Activated effector memory CD4-positive, alpha-beta T cell treated with anti-CD3 and anti-CD28 coated beads, Interleukin-2, amount 50 U/mL, for 16 hours (primary cell): ENCODE measurements around the gene NGB.
"Not testable (repeated sequence)": the region's sequence is repeated elsewhere in the genome, so short reads cannot be mapped to it uniquely, and the experiment has no call there.

Source experiments
- DNase-seq: peaks from one replicate; pipeline ENCODE4 v3.0.0-alpha.2; 2020

NGB gene

DNA sequence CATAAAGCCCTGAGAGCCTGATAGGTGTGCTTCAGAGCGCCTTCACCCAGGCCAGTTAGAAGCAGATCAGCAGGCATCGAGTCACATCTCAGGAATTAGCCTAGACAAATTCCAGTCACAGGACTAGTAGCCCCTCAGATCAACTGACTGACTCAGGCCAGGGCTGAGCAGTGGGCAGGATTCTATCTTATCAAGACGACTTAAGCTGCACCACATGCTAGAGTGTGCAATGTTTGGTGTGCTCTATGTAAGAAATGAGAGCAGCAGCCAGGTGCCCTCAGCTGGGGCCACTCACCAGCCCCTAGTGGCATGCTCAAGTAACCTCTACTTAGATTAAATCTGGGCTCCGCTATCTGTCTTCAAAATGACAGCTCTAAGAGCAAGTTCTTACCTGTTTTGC lies 19.7 kb upstream of the NGB start:
- DNase-seq = no peak

- DNase-seq = no peak
These were observed 15.6 kb upstream of the NGB start for GRCh38 chr14:77286576-77286975.

DNA sequence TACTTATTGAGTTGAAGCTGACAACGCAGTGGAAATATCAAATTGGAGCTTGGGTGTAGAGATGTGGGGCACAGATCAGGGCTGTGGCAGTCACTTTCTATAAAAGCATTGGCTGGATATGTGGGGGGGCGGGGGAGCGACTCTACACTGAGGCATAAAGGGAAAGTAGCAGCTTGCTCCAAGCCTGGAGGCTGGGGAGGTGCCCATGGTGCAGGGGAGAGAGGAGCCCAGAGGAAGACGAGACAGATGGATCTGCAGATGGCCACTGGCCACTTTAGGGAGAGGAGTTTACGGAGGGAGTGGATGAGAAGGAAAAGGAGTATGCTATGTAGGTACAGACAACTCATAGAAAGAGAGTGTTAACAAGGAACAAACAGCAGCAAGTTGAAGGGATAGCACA lies 13.5 kb upstream of the NGB start:
- no peak for DNase-seq

DNA sequence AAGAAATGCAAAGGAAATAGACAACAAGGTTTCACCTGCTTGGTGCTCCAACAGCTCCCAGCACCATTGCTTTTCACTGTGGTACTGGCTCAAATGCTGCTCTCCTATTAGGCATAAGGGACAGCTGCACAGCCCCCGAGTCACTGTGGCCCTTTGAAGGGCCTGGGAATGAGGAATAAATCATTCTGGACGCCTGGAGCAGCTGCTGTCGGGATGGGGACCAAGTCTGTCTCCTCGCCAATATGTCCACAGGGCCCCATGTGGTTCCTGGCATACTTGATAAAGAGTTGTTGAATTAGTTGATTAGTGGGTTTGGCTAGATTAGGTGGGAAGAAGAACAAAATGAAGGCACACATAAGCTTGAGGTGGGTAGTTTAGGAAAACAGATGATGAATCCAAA lies 13.1 kb upstream of the NGB start:
- no peak for DNase-seq

GRCh38 chr14:77281852-77282410 lies 10.9 kb upstream of the NGB start:
- no peak for DNase-seq

DNA sequence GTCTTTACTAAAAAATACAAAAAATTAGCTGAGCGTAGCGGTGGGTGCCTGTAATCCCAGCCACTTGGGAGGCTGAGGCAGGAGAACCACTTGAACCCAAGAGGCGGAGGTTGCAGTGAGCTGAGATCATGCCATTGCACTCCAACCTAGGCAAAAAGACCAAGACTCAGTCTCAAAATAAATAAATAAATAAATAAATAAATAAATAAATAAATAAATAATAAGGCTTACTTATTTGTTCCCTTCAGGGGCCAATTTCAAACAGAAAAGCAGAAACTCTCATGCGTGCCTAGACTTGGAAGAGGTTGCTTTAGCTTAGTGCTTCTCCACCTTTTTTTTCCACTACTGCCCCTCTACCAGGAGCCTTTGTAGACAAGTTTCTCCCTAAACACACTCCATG lies 9.9 kb upstream of the NGB start:
- not testable (repeated sequence) for DNase-seq

DNA sequence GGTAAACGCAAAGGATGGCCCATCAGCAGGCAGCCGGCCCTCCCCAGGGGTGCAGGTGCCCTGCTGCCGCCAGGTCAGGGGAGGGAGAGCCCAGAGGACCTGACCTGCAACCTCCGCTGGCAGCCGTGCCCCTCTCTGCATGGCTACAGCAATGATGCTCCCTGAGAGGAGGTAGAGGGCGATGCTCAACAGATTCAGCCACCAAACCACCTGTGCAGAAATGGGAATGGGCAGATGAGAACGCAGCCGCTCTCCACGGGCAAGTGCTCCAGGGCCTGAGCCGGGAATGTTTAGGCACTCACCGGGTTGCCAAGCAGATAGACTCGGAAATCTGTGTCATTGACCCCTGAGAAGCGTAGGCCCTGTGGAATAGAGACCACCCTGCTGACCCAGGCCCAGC lies 8.7 kb upstream of the NGB start:
- no peak for DNase-seq

GRCh38 chr14:77278461-77279230 lies 7.6 kb upstream of the NGB start:
- no peak for DNase-seq

- DNase-seq = no peak
These were observed 6.0 kb upstream of the NGB start for GRCh38 chr14:77276959-77277358.

- DNase-seq = no peak
These were observed 5.4 kb upstream of the NGB start for GRCh38 chr14:77276295-77276935.

DNA sequence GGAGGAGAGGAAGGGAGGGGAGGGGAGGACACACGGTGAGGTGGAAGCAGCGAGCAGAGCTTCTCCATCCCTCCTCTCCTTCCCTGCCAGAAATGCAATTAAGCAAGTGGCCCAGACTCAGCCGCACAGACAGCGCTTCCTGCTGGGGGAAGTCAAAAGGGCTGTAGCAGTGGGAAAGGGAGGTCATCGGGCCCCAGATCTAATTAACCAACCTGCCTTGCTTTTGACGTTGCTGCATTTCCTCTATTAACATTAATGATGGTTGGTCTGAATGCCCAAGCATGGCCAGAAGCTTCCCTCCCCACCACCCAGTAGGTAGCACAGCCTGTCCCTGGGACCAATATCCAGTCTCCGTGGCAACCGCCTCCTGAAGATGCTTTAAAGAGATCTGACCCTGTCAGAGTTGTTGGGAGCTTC lies 4.6 kb upstream of the NGB start:
- no peak for DNase-seq

DNA sequence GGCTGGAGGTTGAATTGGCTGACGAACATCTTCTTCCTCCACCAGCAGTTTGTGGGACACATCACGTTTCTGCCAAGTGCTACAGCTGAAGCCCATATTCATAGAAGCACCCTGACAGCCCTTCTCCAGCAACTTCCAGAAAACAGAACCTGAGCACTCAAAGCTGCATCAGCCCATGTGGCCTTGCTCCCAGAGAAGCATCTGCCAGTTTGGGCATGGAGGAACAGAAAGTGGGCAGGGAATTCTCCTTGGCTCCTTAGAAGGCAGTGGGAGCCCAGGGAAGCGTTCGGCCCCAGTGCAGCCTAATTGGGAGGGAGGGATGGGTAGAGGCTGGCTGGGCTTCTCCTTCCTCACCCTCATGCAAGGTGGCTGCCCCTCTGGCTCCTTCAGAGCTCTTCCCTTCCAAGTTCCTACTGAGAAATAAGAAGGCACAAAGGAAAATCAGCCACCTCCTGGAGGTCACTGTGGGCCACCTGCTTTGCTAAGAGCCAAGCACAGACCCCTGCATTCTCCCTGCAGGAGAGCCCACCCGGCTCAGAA lies 4.1 kb upstream of the NGB start:
- DNase-seq = no peak

DNA sequence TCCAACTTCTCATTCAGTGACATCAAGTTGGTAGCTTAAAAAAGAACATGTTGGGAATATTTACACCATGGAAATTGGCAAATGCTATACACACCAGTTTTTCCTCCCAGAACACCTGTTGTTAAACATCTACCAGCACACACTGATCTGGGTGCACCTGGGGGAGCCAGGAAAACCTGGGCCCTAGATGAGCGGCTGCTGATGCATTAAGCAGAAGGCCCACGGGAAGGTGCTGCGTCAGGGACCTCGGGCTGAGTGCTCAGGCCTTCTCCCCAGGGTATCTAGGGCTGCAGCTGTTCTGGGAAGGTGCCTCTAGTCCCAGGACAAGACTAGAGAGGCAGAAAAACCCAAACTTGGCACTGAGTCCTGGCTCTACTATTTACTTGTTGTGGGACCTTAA lies 2.8 kb upstream of the NGB start:
- DNase-seq = no peak

GRCh38 chr14:77272261-77272660 lies 1.3 kb upstream of the NGB start:
- DNase-seq = no peak

- DNase-seq = no peak
These were observed 469 bp downstream of the NGB start for GRCh38 chr14:77270361-77271112.

GRCh38 chr14:77268989-77269600 lies 1.9 kb downstream of the NGB start:
- no peak for DNase-seq

- DNase-seq = no peak
These were observed 2.9 kb downstream of the NGB start for GRCh38 chr14:77267937-77268699.

- no peak for DNase-seq
These were observed 4.7 kb downstream of the NGB start for GRCh38 chr14:77266336-77266735.

GRCh38 chr14:77265561-77266335 lies 5.3 kb downstream of the NGB start:
- DNase-seq = no peak

GRCh38 chr14:77265187-77265515 lies 5.9 kb downstream of the NGB start:
- DNase-seq = no peak

DNA sequence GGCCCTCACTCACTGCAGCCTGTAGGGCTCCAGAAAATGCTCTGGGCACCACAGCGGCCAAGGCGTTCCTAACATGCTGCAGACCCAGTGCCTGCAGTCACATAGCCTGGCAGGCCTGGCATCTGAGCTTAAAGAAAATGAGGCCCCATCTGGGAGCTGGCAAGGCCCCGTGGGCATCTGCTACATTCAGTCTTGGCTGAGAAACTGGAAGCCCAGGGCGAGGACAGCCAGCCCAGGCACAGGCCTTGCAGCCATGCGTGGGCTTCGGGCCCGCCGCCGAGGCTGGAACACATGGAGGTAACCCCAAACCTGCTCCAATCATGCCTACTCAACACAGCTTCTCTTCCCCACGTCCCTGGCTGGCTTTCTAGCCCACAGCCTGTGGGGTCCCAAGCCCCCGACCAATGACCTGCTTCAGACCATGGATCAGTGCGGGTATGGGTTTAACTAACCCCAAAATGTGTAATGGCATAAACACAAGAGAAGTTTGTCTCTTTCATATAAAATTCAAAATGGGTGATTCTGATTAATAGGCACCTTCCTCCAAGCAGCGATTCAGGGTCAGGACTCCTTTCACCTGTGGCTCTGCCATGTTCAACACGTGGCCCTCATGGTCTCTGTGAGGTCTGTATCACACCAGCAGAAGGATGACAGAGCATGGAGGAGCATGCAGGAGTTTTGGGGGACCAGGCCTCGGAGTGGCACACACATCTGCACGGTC lies 6.4 kb downstream of the NGB start:
- DNase-seq = no peak
